Fibroblast of lung (primary cell): ENCODE results near the gene CALR3.

Source experiments
- CTCF ChIP-seq, 2 donors: IDR thresholded peaks in 1 of 2; conservative IDR thresholded peaks in 1 of 2; 1 replicate in 1 of 2; 2 replicates in 1 of 2; pipeline ENCODE4 v1.5.1; 2011 to 2012; ENCODE audit warnings: low read length in 2 of 2, control low read depth in 1 of 2, inconsistent platforms in 1 of 2, low read depth in 1 of 2, mild to moderate bottlenecking in 1 of 2
- EZH2 ChIP-seq: IDR thresholded peaks from 2 replicates; pipeline ENCODE4 v1.5.1; 2012; ENCODE audit warnings: low read length, control low read depth, mild to moderate bottlenecking; ENCODE audit errors: missing control alignments

GRCh38 chr19:16525751-16526481, 29.9 kb upstream of the CALR3 start:
- TF ChIP-seq EZH2 (no peak), CTCF (conservative IDR thresholded peaks at IDR 0.05 in 1 of 2, IDR thresholded peaks at IDR 0.05 in 1 of 2; ENCODE audit: low read depth in 1 of 2, low read length in 2 of 2) (no peak)
